H9 (cell line): Measurements from ENCODE around the gene IBA57. TPM values are rescaled to one million over a fixed set of nuclear protein-coding genes. Genes with fewer than 3 reads are reported as not detected.

ENCODE experiments used
- DNase-seq: peaks from one replicate; pipeline ENCODE4 v3.0.0-alpha.2; 2017
- H2AFZ ChIP-seq: one replicate; pipeline ENCODE4 v1.6.1; 2013; ENCODE audit warnings: mild to moderate bottlenecking, low read length, control low read depth, moderate library complexity
- H2AK5ac ChIP-seq: 2 replicates; pipeline ENCODE4 v1.6.1; 2013; ENCODE audit warnings: low read length, control low read depth, mixed read lengths; ENCODE audit not compliant: insufficient read length
- H2BK120ac ChIP-seq: one replicate; pipeline ENCODE4 v1.6.1; 2013; ENCODE audit warnings: low read depth, mild to moderate bottlenecking, low read length, control low read depth, inconsistent platforms; ENCODE audit not compliant: poor library complexity, severe bottlenecking
- H2BK12ac ChIP-seq: 2 replicates; pipeline ENCODE4 v1.6.1; 2013; ENCODE audit warnings: low read length, control low read depth, mixed read lengths, low read depth; ENCODE audit not compliant: insufficient read length
- H2BK15ac ChIP-seq: 2 replicates; pipeline ENCODE4 v1.6.1; 2013; ENCODE audit warnings: low read depth, low read length, control low read depth
- H2BK20ac ChIP-seq: one replicate; pipeline ENCODE4 v1.6.1; 2013; ENCODE audit warnings: low read depth, mild to moderate bottlenecking, low read length, control low read depth, inconsistent platforms; ENCODE audit not compliant: poor library complexity, severe bottlenecking
- H2BK5ac ChIP-seq: 2 replicates; pipeline ENCODE4 v1.6.1; 2013; ENCODE audit warnings: low read length, control low read depth, mixed read lengths; ENCODE audit not compliant: insufficient read length
- H3K14ac ChIP-seq: 2 replicates; pipeline ENCODE4 v1.6.1; 2013; ENCODE audit warnings: low read length, control low read depth; ENCODE audit not compliant: insufficient read depth
- H3K18ac ChIP-seq: 2 replicates; pipeline ENCODE4 v1.6.1; 2013; ENCODE audit warnings: low read depth, mild to moderate bottlenecking, mixed read lengths, low read length, control low read depth; ENCODE audit not compliant: insufficient read length
- H3K23ac ChIP-seq: 2 replicates; pipeline ENCODE4 v1.6.1; 2013; ENCODE audit warnings: low read length, control low read depth, mixed read lengths, low read depth; ENCODE audit not compliant: insufficient read length
- H3K23me2 ChIP-seq: 2 replicates; pipeline ENCODE4 v1.6.1; 2013; ENCODE audit warnings: low read depth, mild to moderate bottlenecking, mixed read lengths, low read length, control low read depth; ENCODE audit not compliant: insufficient read length, poor library complexity, severe bottlenecking
- H3K27ac ChIP-seq: 2 replicates; pipeline ENCODE4 v1.5.1; 2013; ENCODE audit warnings: low read length, control low read depth, mixed read lengths, low read depth; ENCODE audit not compliant: insufficient read length
- H3K27me3 ChIP-seq: 2 replicates; pipeline ENCODE4 v1.6.1; 2013; ENCODE audit warnings: low read length, control low read depth, inconsistent platforms; ENCODE audit not compliant: insufficient read depth
- H3K4ac ChIP-seq: 2 replicates; pipeline ENCODE4 v1.6.1; 2013; ENCODE audit warnings: low read depth, mild to moderate bottlenecking, control low read depth, inconsistent platforms, low read length, moderate library complexity
- H3K4me1 ChIP-seq: 2 replicates; pipeline ENCODE4 v1.6.1; 2013; ENCODE audit warnings: low read length, control low read depth, inconsistent platforms; ENCODE audit not compliant: insufficient read depth
- H3K4me2 ChIP-seq: 2 replicates; pipeline ENCODE4 v1.6.1; 2013; ENCODE audit warnings: low read length, control low read depth, mixed read lengths; ENCODE audit not compliant: insufficient read length, insufficient read depth
- H3K56ac ChIP-seq: 2 replicates; pipeline ENCODE4 v1.6.1; 2013; ENCODE audit warnings: low read depth, mild to moderate bottlenecking, mixed read lengths, low read length, control low read depth; ENCODE audit not compliant: insufficient read length
- H3K79me1 ChIP-seq: 2 replicates; pipeline ENCODE4 v1.6.1; 2013; ENCODE audit warnings: low read depth, mild to moderate bottlenecking, moderate library complexity, low read length, control low read depth, inconsistent platforms; ENCODE audit not compliant: insufficient read depth, poor library complexity, severe bottlenecking
- H3K79me2 ChIP-seq: 2 replicates; pipeline ENCODE4 v1.6.1; 2013; ENCODE audit warnings: low read length, control low read depth, inconsistent platforms; ENCODE audit not compliant: insufficient read depth
- H3K9ac ChIP-seq: 2 replicates; pipeline ENCODE4 v1.6.1; 2013; ENCODE audit warnings: low read length, control low read depth, mixed read lengths; ENCODE audit not compliant: insufficient read length; ENCODE audit errors: extremely low read depth
- H3K9me3 ChIP-seq: one replicate; pipeline ENCODE4 v1.6.1; 2013; ENCODE audit warnings: low read depth, low read length, inconsistent platforms; ENCODE audit not compliant: control insufficient read depth
- H3T11ph ChIP-seq: one replicate; pipeline ENCODE4 v1.6.1; 2013; ENCODE audit warnings: mild to moderate bottlenecking, low read length, control low read depth, inconsistent platforms
- H4K20me1 ChIP-seq: one replicate; pipeline ENCODE4 v1.6.1; 2013; ENCODE audit not compliant: control insufficient read depth, insufficient read length, insufficient read depth
- H4K5ac ChIP-seq: 2 replicates; pipeline ENCODE4 v1.6.1; 2013; ENCODE audit warnings: low read depth, mild to moderate bottlenecking, mixed read lengths, low read length, control low read depth; ENCODE audit not compliant: insufficient read length
- H4K8ac ChIP-seq: replicated peaks from 2 replicates; pipeline ENCODE4 v1.6.1; 2013; ENCODE audit warnings: low read length, control low read depth, mixed read lengths, low read depth; ENCODE audit not compliant: insufficient read length
- H4K91ac ChIP-seq: 2 replicates; pipeline ENCODE4 v1.6.1; 2013; ENCODE audit warnings: low read depth, mild to moderate bottlenecking, moderate library complexity, mixed read lengths, low read length, control low read depth; ENCODE audit not compliant: insufficient read length
- H3K27ac Mint-ChIP-seq, 3 experiments: 2 replicates in 2 of 3; 3 replicates in 1 of 3; pipeline ENCODE4 v1.8.0; 2020 to 2021; ENCODE audit warnings: mixed read lengths in 3 of 3, mild to moderate bottlenecking in 1 of 3, moderate library complexity in 1 of 3
- H3K27me3 Mint-ChIP-seq: 2 replicates; pipeline ENCODE4 v1.8.0; 2021; ENCODE audit warnings: low read depth, mild to moderate bottlenecking, moderate library complexity, mixed read lengths
- H3K36me3 Mint-ChIP-seq, 3 experiments: 2 replicates in 2 of 3; 3 replicates in 1 of 3; pipeline ENCODE4 v1.8.0; 2020 to 2021; ENCODE audit warnings: low read depth in 3 of 3, mixed read lengths in 3 of 3; ENCODE audit not compliant: insufficient read depth in 1 of 3
- H3K4me1 Mint-ChIP-seq, 2 experiments: 2 replicates each; pipeline ENCODE4 v1.8.0; 2020; ENCODE audit warnings: mixed read lengths in 2 of 2
- H3K4me3 Mint-ChIP-seq, 2 experiments: 2 replicates in 1 of 2; 3 replicates in 1 of 2; pipeline ENCODE4 v1.8.0; 2020 to 2021; ENCODE audit warnings: mild to moderate bottlenecking in 2 of 2, mixed read lengths in 2 of 2, moderate library complexity in 1 of 2
- H3K9me3 Mint-ChIP-seq, 2 experiments: 2 replicates in 1 of 2; 3 replicates in 1 of 2; pipeline ENCODE4 v1.8.0; 2020; ENCODE audit warnings: mild to moderate bottlenecking in 2 of 2, mixed read lengths in 2 of 2, moderate library complexity in 1 of 2
- WGBS: extraction: QIAGEN DNeasy Blood & Tissue Kit; methylation state at CpG from one replicate; pipeline ENCODE4 v1.1.7; 2013; ENCODE audit warnings: missing lambda C conversion rate, low lambda C conversion rate, mixed read lengths; ENCODE audit not compliant: insufficient read length; ENCODE audit errors: extremely low coverage; 5-methylcytosine and 5-hydroxymethylcytosine counted together
- total RNA-seq: library from RNA; stranded (reverse); gene quantifications from 2 replicates; pipeline ENCODE4 v1.2.1, GENCODE V29; 2021
- TF ChIP-seq, protein P1 (sequence below): fragments of 200-600 bp; sonication (generic); conservative IDR thresholded peaks from 3 replicates; pipeline ENCODE4 v1.8.0; 2021; ENCODE audit warnings: antibody characterized with exemption, mild to moderate bottlenecking

Gene IBA57
- total RNA-seq, 1 experiment from 2014 or later, result 12.6 TPM

DNA sequence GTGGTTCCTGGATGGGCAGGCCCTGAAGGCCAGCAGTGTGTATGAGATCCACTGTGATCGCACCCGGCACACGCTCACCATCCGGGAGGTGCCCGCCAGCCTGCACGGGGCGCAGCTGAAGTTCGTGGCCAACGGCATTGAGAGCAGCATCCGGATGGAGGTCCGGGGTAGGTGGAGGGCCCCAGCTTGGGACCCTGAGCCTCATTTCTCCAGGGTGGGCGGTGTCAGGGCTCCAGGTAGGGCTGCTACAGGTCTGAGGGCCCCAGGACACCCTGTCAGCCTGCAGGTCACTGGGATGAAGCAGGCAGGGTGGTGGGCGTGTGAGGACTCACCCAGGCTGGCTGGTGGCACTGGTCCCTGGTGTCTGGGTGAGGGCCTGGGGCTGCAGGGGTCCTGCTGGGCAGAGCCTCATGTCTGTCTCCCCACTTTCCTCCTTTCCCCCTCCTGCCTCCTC is 50.1 kb downstream of the IBA57 start:
- TF ChIP-seq, protein P1, sequence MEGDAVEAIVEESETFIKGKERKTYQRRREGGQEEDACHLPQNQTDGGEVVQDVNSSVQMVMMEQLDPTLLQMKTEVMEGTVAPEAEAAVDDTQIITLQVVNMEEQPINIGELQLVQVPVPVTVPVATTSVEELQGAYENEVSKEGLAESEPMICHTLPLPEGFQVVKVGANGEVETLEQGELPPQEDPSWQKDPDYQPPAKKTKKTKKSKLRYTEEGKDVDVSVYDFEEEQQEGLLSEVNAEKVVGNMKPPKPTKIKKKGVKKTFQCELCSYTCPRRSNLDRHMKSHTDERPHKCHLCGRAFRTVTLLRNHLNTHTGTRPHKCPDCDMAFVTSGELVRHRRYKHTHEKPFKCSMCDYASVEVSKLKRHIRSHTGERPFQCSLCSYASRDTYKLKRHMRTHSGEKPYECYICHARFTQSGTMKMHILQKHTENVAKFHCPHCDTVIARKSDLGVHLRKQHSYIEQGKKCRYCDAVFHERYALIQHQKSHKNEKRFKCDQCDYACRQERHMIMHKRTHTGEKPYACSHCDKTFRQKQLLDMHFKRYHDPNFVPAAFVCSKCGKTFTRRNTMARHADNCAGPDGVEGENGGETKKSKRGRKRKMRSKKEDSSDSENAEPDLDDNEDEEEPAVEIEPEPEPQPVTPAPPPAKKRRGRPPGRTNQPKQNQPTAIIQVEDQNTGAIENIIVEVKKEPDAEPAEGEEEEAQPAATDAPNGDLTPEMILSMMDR, result no peak

More for the DNA sequence above, 50.1 kb downstream of the IBA57 start:
- Histone ChIP-seq H3T11ph (no peak overlapping the region), H2BK120ac (no peak overlapping the region), H4K8ac (no peak overlapping the region), H3K14ac (no peak overlapping the region), H3K9ac (no peak overlapping the region), H4K20me1 (no peaks in the 10 kb centered on the region), H3K27me3 (no peaks in the 10 kb centered on the region; the same call in 1 of the 2 replicates), H3K18ac (no peak overlapping the region), H3K79me2 (no peaks in the 10 kb centered on the region), H3K9me3 (no peaks in the 10 kb centered on the region), H2BK20ac (no peak overlapping the region), H3K4ac (no peak overlapping the region), H2AFZ (no peak overlapping the region), H3K23ac (no peak overlapping the region), H3K27ac (no peak overlapping the region), H3K79me1 (no peaks in the 10 kb centered on the region), H2AK5ac (no peak overlapping the region), H3K4me2 (no peak overlapping the region), H4K91ac (no peak overlapping the region), H2BK5ac (no peak overlapping the region), H4K5ac (no peak overlapping the region), H3K23me2 (peaks cover 15% of the 10 kb centered on the region), H3K4me1 (no peaks in the 10 kb centered on the region; the same call in 1 of the 2 replicates), H2BK15ac (no peak overlapping the region), H2BK12ac (no peak overlapping the region), H3K56ac (no peak overlapping the region)
- peaks cover 0 to 2% of the 10 kb centered on the region in 2 experiments; a peak in 1 of 4 replicates for H3K4me1 Mint-ChIP-seq
- no peaks in the 10 kb centered on the region for H3K27me3 Mint-ChIP-seq
- no peaks in the 10 kb centered on the region for H3K9me3 Mint-ChIP-seq
- WGBS, result no CpG with 5 or more reads among the region's 13 CpGs
- H3K36me3 Mint-ChIP-seq, result peaks cover 24 to 47% (median 44%) of the 10 kb centered on the region in 3 experiments; a peak in 6 of 7 replicates
- H3K4me3 Mint-ChIP-seq, result no peak overlapping the region; a peak in 1 of 5 replicates
- DNase-seq, result no peak
- no peak overlapping the region for H3K27ac Mint-ChIP-seq
